Adrenal gland (tissue), 12 donors: ENCODE measurements around the gene KCNIP1. TPM values are rescaled to one million over a fixed set of nuclear protein-coding genes. Genes with fewer than 3 reads are reported as not detected.
"Not testable (repeated sequence)": the region's sequence is repeated elsewhere in the genome, so short reads cannot be mapped to it uniquely, and the experiment has no call there.

Source experiments
- DNase-seq, 7 donors: peaks; one replicate each; pipeline ENCODE4 v3.0.0-alpha.2; 2019 to 2020
- H3K27ac ChIP-seq, 5 donors: fragments of 200-600 bp; sonication (generic) in 4 of 5; 1 replicate in 3 of 5; 2 replicates in 2 of 5; pipeline versions ENCODE4 v1.5.1 to v1.8.0; 2016 to 2020; ENCODE audit warnings: mild to moderate bottlenecking in 1 of 5
- H3K27me3 ChIP-seq: fragments of 200-600 bp; 2 replicates; pipeline ENCODE4 v1.8.0; 2021
- H3K36me3 ChIP-seq, 2 donors: fragments of 200-600 bp; replicated peaks in 1 of 2; 1 replicate in 1 of 2; 2 replicates in 1 of 2; pipeline versions ENCODE4 v1.5.1 to v1.8.0; 2018 to 2022
- H3K4me1 ChIP-seq, 2 donors: fragments of 200-600 bp; replicated peaks in 1 of 2; 1 replicate in 1 of 2; 2 replicates in 1 of 2; pipeline versions ENCODE4 v1.5.1 to v1.8.0; 2018 to 2021
- H3K4me3 ChIP-seq, 4 donors: fragments of 200-600 bp; sonication (generic) in 3 of 4; one replicate each; pipeline ENCODE4 v1.5.1; 2016 to 2018
- H3K9me3 ChIP-seq, 3 donors: fragments of 200-600 bp; sonication (generic) in 1 of 3; replicated peaks in 1 of 3; 1 replicate in 2 of 3; 2 replicates in 1 of 3; pipeline versions ENCODE4 v1.5.1 to v1.8.0; 2016 to 2021
- POLR2A ChIP-seq, 2 donors: fragments of 450-650 bp; IDR thresholded peaks; one replicate each; pipeline ENCODE4 v1.6.1; 2017; ENCODE audit warnings: antibody characterized with exemption in 2 of 2, mild to moderate bottlenecking in 2 of 2, moderate library complexity in 1 of 2
- WGBS, 4 donors: extraction: QIAGEN DNeasy Blood & Tissue Kit in 2 of 4; methylation state at CpG; one replicate each; pipeline versions ENCODE4 v1.1.5 to v1.1.7; 2013 to 2017; 5-methylcytosine and 5-hydroxymethylcytosine counted together
- intact Hi-C, 2 donors: fragments of 100-400 bp; cut with DNase I; formaldehyde crosslinking; loops; one replicate each; pipeline versions ENCODE4 v1.14.1 to v1.15.0; 2022 to 2023
- polyA plus RNA-seq, 3 donors: library from polyadenylated mRNA; stranded (reverse); fragments of 200-250 nt in 2 of 3; fragments of 350-450 nt in 1 of 3; fragmentation: Illumina TruSeq in 1 of 3; extraction: RNeasy Lipid Tissue Mini Kit (QIAGEN cat#74804) in 1 of 3; gene quantifications; one replicate each; pipeline ENCODE4 v1.2.3, GENCODE V29; 2013 to 2014
- total RNA-seq, 9 donors: library from RNA; depleted of rRNA in 4 of 9; stranded (reverse); fragments of >200 nt in 4 of 9; fragments of 120-200 nt in 1 of 9; fragmentation: NEBNext Ultra II Directional in 1 of 9; extraction: Animal tissue kit (Norgen Biotek cat#: 25700) in 1 of 9; gene quantifications; one replicate each; pipeline versions ENCODE4 v1.1.0 to v1.2.4, GENCODE V29; 2013 to 2023
- TF ChIP-seq, protein P1 (sequence below), 6 experiments: fragments of 450-650 bp in 4 of 6; fragments of 200-600 bp in 2 of 6; sonication (generic) in 1 of 6; IDR thresholded peaks; 1 replicate in 5 of 6; 2 replicates in 1 of 6; pipeline versions ENCODE4 v1.5.1 to v1.8.0; 2016 to 2021; ENCODE audit warnings: antibody characterized with exemption in 6 of 6, mild to moderate bottlenecking in 2 of 6, moderate library complexity in 1 of 6
- donor health status: healthy with polysubstance abuse.
- donor health status: Bipolar disorder and iron deficiency.
- donor health status: DM: yes; HTN: yes; CAD: no.
- donor health status: DM: no; HTN: no; CAD: no.
- donor health status: DM: no; HTN: no; CAD: no.
- donor health status: DM: yes; HTN: yes; CAD: no.

KCNIP1 gene
- total and polyA plus RNA-seq, 12 donors = 0.14 to 12.6 (median 1.7) TPM; not detected in 1

DNA sequence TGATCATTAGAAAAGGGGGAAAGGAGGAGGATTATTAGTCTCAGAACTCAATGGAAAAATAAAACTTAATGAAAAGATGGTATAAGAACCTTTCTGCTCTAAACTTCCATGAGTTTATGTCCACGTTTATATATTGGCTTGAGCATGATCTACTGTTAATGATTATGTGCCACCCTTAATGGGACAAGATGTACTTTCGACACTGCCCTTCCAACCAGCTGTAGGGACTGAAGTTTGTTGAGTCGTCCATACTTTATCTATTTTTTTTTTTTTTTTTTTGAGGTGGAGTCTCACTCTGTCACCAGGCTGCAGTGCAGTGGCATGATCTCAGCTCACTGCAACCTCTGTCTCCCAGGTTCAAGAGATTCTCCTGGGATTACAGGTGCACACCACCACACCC lies 254.7 kb downstream of the KCNIP1 start:
- Histone ChIP-seq H3K27ac (no peak overlapping the region), H3K9me3 (no peaks in the 10 kb centered on the region), H3K4me3 (no peak overlapping the region), H3K36me3 (no peaks in the 10 kb centered on the region), H3K27me3 (no peaks in the 10 kb centered on the region), H3K4me1 (no peaks in the 10 kb centered on the region)
- intact Hi-C loops = no loop called here
- TF ChIP-seq, protein P1, sequence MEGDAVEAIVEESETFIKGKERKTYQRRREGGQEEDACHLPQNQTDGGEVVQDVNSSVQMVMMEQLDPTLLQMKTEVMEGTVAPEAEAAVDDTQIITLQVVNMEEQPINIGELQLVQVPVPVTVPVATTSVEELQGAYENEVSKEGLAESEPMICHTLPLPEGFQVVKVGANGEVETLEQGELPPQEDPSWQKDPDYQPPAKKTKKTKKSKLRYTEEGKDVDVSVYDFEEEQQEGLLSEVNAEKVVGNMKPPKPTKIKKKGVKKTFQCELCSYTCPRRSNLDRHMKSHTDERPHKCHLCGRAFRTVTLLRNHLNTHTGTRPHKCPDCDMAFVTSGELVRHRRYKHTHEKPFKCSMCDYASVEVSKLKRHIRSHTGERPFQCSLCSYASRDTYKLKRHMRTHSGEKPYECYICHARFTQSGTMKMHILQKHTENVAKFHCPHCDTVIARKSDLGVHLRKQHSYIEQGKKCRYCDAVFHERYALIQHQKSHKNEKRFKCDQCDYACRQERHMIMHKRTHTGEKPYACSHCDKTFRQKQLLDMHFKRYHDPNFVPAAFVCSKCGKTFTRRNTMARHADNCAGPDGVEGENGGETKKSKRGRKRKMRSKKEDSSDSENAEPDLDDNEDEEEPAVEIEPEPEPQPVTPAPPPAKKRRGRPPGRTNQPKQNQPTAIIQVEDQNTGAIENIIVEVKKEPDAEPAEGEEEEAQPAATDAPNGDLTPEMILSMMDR (IDR thresholded peaks at IDR 0.05) = no peak
- TF ChIP-seq POLR2A (IDR thresholded peaks at IDR 0.05) = no peak
- DNase-seq = no peak
- 80 to 87% (median 81%) methylated on average over 3 of the region's 3 CpGs for WGBS, 4 donors

DNA sequence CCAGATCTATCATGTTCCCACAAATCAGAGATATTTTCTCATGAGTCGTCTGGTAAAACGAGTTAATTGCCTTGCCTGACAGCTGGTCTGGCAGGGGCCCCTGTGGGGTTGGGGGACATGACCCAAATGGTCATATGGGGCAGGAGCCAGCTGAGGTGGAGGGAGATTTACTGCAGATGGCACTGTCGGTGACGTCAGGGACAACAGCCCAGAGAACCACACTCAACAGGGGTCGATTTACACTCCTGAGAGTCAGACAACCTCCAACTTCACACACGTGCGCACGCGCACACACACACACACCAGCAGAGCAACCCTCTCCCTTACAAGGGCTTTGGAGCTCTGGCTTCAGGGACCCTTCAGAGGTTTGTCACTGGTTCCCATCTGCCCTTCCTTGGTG lies 256.3 kb downstream of the KCNIP1 start:
- H3K9me3 ChIP-seq = no peaks in the 10 kb centered on the region
- H3K4me1 ChIP-seq = no peaks in the 10 kb centered on the region
- no peaks in the 10 kb centered on the region for H3K27me3 ChIP-seq
- intact Hi-C loops = no loop called here
- DNase-seq = no peak
- TF ChIP-seq, protein P1 (IDR thresholded peaks at IDR 0.05) = no peak
- TF ChIP-seq POLR2A (IDR thresholded peaks at IDR 0.05) = no peak
- 68 to 75% (median 73%) methylated on average over 7 to 9 of the region's 9 CpGs for WGBS, 4 donors
- no peaks in the 10 kb centered on the region for H3K36me3 ChIP-seq
- no peak overlapping the region for H3K27ac ChIP-seq
- no peak overlapping the region for H3K4me3 ChIP-seq

DNA sequence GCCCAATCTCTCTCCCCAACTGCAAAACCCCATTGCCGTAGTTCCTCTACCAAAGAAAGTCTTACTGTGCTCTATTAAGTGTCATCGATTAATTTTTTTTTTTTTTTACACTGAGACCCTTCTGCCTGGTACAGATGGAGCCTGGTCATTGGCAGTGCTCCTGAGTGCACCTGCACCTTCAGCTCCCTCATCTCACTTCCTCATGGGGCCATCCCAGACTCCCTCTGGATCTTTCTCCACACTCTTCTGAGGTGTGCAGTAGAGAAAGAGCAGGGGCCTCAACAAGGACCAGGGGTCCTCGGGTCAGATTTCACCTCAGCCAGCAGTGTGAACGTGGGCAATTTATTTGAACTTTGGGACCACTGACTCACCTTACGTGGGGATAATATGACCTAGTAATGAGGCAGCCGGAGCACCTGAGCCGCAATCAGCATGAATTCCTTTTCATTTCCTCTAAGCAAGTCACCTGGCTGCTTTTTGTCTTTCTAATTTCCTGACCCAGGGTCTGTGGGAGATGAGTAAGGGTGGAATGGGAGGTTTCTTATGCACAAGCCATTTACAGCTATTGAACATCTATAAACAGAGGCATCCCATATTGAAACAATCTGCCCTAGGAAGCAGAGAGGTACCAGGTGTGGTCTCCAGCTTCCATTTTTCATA lies 257.4 kb downstream of the KCNIP1 start:
- intact Hi-C loops = no loop called here
- Histone ChIP-seq H3K4me1 (no peaks in the 10 kb centered on the region), H3K27me3 (no peaks in the 10 kb centered on the region), H3K36me3 (no peaks in the 10 kb centered on the region), H3K27ac (no peak overlapping the region), H3K9me3 (no peaks in the 10 kb centered on the region), H3K4me3 (no peak overlapping the region)
- DNase-seq = no peak
- TF ChIP-seq, protein P1 (IDR thresholded peaks at IDR 0.05) = no peak
- TF ChIP-seq POLR2A (IDR thresholded peaks at IDR 0.05) = no peak
- WGBS, 4 donors = 76 to 83% (median 76%) methylated on average over 7 of the region's 7 CpGs

DNA sequence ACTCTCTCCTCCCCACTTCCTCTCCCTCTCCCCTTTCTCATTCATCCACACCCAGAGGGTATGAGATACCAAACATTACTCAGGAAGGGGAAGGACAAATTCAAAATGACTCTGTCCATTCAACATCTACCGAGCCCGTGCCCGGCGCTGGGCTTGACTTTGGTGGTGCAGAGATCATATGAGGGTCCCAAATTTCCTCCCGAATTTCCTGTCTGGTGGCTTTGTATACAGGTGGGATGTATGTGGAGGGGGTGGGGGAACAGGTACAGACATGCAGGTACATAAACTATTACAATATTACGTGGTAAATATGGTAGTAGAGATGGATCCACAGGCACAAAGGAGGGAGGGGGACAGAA lies 257.9 kb downstream of the KCNIP1 start:
- TF ChIP-seq POLR2A (IDR thresholded peaks at IDR 0.05) = no peak
- TF ChIP-seq, protein P1 (IDR thresholded peaks at IDR 0.05) = no peak
- no peaks in the 10 kb centered on the region for H3K9me3 ChIP-seq
- H3K27me3 ChIP-seq = no peaks in the 10 kb centered on the region
- intact Hi-C loops = no loop called here
- H3K36me3 ChIP-seq = no peaks in the 10 kb centered on the region
- no peak overlapping the region for H3K4me3 ChIP-seq
- H3K27ac ChIP-seq = no peak overlapping the region
- no peaks in the 10 kb centered on the region for H3K4me1 ChIP-seq
- WGBS, 4 donors = 82 to 86% (median 85%) methylated on average over 6 of the region's 6 CpGs
- DNase-seq = no peak

DNA sequence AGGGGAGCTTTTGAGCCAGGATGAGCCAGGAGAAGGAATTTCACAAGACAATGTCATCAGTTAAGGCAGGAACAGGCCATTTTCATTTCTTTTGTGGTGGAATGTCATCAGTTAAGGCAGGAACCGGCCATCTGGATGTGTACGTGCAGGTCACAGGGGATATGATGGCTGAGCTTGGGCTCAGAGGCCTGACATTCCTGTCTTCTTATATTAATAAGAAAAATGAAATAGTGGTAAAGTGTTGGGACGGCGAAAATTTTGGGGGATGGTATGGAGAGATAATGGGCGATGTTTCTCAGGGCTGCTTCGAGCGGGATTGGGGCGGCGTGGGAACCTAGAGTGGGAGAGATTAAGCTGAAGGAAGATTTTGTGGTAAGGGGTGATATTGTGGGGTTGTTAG lies 258.5 kb downstream of the KCNIP1 start:
- DNase-seq, intact Hi-C loops, H3K36me3 ChIP-seq, H3K27me3 ChIP-seq, H3K27ac ChIP-seq, H3K9me3 ChIP-seq, H3K4me3 ChIP-seq, H3K4me1 ChIP-seq: not testable (repeated sequence)
- WGBS, 4 donors = 92 to 97% (median 95%) methylated on average over 9 of the region's 9 CpGs

DNA sequence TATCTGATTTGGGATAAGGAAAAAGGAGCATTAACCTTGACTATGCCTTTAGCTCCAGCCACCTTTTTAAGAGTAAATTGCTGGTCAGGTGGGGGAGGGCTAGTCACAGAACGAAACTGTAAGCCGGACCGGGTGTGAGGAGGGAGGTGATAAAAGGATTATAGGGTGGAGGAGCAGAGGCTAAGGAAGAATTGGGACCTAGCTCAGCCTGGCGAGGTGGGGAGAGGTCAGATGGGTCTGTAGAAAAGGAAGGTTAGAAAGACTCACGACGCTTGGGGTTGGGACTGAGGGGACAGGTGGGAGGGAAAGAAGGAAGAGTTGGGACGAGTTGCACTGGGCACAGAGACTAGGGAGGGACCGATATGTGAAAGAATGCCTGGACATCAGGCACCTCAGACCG lies 262.0 kb downstream of the KCNIP1 start:
- H3K4me3 ChIP-seq, H3K27me3 ChIP-seq, H3K27ac ChIP-seq, H3K36me3 ChIP-seq, intact Hi-C loops, DNase-seq, H3K9me3 ChIP-seq, H3K4me1 ChIP-seq: not testable (repeated sequence)
- WGBS, 4 donors = 66 to 78% (median 69%) methylated on average over 9 of the region's 9 CpGs
